ENCODE data around the gene CACNA2D2. TPM values are rescaled to one million over a fixed set of nuclear protein-coding genes. Genes with fewer than 3 reads are reported as not detected.

Gene CACNA2D2
- total RNA-seq, 1 donor from 2014 or later: 0.53 TPM

DNA sequence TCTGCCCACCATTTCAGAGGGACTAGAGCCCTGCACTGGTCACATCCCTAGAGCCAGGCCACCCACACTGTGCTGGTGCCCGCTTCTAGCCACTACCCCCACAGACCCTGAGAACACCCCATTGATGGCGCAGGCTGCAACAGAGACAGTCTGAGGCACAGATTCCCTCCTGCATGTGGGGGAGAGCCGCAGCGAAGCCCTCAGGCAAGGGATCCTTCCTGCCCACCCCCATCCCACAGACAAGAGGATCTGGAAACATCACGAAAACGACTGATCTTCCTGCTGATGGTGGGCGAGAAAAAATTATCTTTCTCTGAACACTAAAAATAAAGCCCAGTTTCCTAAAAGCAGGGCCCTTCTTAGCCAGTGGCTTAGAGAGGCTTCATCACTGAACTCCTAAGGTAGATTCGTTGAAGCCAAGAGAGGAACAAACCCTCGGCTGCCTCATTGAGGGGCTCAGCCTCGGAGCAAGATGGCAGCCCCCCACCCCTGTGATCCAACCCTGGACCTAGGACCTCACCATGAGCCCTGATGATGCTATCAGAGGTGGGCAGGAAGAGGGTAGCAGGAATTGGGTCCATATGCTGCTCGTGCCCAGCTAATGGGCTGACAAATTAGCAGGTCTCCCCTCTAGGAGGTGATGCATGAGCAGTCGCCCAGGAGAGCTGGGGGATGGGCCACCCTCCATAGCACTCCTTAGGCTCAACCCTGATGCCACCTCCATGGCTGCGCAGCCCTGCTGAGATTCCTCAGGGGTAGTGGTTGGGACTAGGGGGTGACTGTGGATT lies 54.5 kb downstream of the CACNA2D2 start:
- Mint-ChIP-seq H3K27me3 (peaks cover 5% of the 10 kb centered on the region), H3K9me3 (no peaks in the 10 kb centered on the region), H3K4me3 (no peak overlapping the region), H3K4me1 (peaks cover 4% of the 10 kb centered on the region), H3K27ac (no peak overlapping the region), H3K36me3 (ENCODE audit: low read depth) (no peaks in the 10 kb centered on the region)
- POLR2A ChIA-PET: no interaction called here
- ATAC-seq (ENCODE audit: low read depth) (no peak), DNase-seq (no peak)
- CTCF ChIA-PET: no interaction called here
- no peak for TF ChIP-seq CTCF (IDR thresholded peaks at IDR 0.05)
- intact Hi-C loops (cut with micrococcal nuclease): no loop called here

DNA sequence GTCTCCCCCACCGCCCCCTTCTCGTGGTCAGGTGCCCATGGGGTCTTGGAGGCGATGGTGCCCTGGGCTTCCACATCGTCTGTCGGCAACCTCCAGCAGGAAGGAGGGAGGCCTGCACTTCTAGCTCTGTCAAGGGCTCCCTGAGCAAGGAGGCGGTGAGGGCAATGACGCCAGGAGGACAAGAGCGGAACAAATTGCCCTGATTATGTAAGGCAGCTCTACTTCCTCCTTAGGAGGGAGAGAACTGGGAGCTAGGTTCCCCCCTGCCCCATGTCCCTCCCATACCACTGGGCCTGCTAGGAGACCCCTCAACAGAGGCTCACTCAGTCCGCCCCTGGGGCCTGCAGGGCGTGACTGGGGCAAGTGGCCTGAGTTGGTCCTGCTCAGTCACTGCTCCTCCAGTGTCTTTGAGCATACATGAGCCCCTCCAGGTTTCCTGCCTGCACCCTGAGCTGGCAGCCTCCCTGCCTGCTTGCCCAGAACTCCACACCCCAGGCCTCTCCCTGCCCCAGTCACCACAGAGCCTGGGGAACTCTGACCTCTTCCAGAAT lies 56.1 kb downstream of the CACNA2D2 start:
- Mint-ChIP-seq H3K4me1 (peaks cover 4% of the 10 kb centered on the region), H3K27me3 (peaks cover 2% of the 10 kb centered on the region), H3K9me3 (no peaks in the 10 kb centered on the region), H3K27ac (no peak overlapping the region), H3K36me3 (ENCODE audit: low read depth) (no peaks in the 10 kb centered on the region), H3K4me3 (no peak overlapping the region)
- no peak for ATAC-seq (ENCODE audit: low read depth)
- POLR2A ChIA-PET: no interaction called here
- no peak for DNase-seq
- intact Hi-C loops (cut with micrococcal nuclease): no loop called here
- TF ChIP-seq CTCF (IDR thresholded peaks at IDR 0.05): no peak
- CTCF ChIA-PET: no interaction called here

DNA sequence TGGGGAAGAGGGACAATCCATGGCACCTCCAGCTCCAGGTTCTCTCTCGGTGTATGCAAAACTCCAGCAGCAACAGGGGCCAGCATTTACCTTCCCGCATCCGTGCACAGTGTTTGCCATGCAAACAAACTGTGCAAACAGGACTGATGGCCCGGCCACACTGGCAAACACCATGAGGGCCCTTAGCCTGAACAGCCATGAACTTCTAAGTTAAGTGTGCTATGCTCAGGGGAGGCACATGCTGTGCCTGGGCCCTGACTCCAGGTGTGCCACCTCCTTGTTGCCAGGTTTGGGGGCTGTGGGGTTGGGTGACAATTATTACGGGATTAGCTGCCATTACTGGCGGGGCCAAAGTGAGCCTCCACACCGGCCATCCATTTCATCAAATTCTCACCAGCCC lies 57.5 kb downstream of the CACNA2D2 start:
- no peak overlapping the region for H3K27ac Mint-ChIP-seq
- ChIA-PET POLR2A (no interaction called here), CTCF (no interaction called here)
- H3K36me3 Mint-ChIP-seq (ENCODE audit: low read depth): no peaks in the 10 kb centered on the region
- intact Hi-C loops (cut with micrococcal nuclease): no loop called here
- ATAC-seq (ENCODE audit: low read depth) (no peak), DNase-seq (no peak)
- TF ChIP-seq CTCF (IDR thresholded peaks at IDR 0.05): no peak
- H3K27me3 Mint-ChIP-seq: peaks cover 2% of the 10 kb centered on the region
- H3K4me3 Mint-ChIP-seq: no peak overlapping the region
- H3K4me1 Mint-ChIP-seq: peaks cover 4% of the 10 kb centered on the region
- no peaks in the 10 kb centered on the region for H3K9me3 Mint-ChIP-seq

DNA sequence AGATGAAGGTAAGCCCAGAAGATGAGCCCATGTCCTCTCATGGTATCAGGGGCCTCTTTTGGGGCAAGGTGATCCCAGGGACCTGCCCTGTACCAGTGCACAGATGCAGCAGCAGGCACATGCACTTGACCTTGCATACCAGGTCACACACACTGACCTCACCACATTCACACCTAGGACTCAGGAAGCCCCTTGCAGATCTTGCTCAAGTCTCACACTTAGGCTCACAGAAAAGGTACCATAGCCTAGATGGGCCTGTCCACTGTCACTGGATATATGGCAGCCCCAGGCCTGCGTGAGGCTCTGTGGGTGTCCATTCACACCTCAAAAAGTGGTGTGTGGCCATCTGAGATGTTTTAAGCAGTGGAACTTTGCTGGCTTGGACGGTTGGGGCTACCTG lies 58.7 kb downstream of the CACNA2D2 start:
- CTCF ChIA-PET: no interaction called here
- no peak for ATAC-seq (ENCODE audit: low read depth)
- no peak overlapping the region for H3K4me3 Mint-ChIP-seq
- no peak overlapping the region for H3K27ac Mint-ChIP-seq
- no peak for DNase-seq
- H3K9me3 Mint-ChIP-seq: no peaks in the 10 kb centered on the region
- no peak for TF ChIP-seq CTCF (IDR thresholded peaks at IDR 0.05)
- intact Hi-C loops (cut with micrococcal nuclease): no loop called here
- no peaks in the 10 kb centered on the region for H3K4me1 Mint-ChIP-seq
- POLR2A ChIA-PET: no interaction called here
- no peaks in the 10 kb centered on the region for H3K27me3 Mint-ChIP-seq
- H3K36me3 Mint-ChIP-seq (ENCODE audit: low read depth): no peaks in the 10 kb centered on the region

GRCh38 chr3:50444213-50444612 lies 59.2 kb downstream of the CACNA2D2 start:
- no peak for TF ChIP-seq CTCF (IDR thresholded peaks at IDR 0.05)
- no peak for ATAC-seq (ENCODE audit: low read depth)
- DNase-seq: no peak
- H3K9me3 Mint-ChIP-seq: no peaks in the 10 kb centered on the region
- intact Hi-C loops (cut with micrococcal nuclease): no loop called here
- POLR2A ChIA-PET: no interaction called here
- CTCF ChIA-PET: no interaction called here
- H3K4me3 Mint-ChIP-seq: no peak overlapping the region
- no peaks in the 10 kb centered on the region for H3K36me3 Mint-ChIP-seq (ENCODE audit: low read depth)
- H3K27ac Mint-ChIP-seq: no peak overlapping the region
- no peaks in the 10 kb centered on the region for H3K4me1 Mint-ChIP-seq
- H3K27me3 Mint-ChIP-seq: no peaks in the 10 kb centered on the region

Data from activated B cell treated with CpG ODN at 0.5 μM for 24 hours (primary cell).